Measurements from ENCODE around the gene OPCML.

The OPCML gene

GRCh38 chr11:133291780-133292179 lies 240.5 kb downstream of the OPCML start:
- DNase-seq (ENCODE audit: low read depth, low spot score) = no peak

GRCh38 chr11:133285359-133285758 lies 246.9 kb downstream of the OPCML start:
- DNase-seq (ENCODE audit: low read depth, low spot score) = no peak

GRCh38 chr11:133284156-133284555 lies 248.1 kb downstream of the OPCML start:
- no peak for DNase-seq (ENCODE audit: low read depth, low spot score)

GRCh38 chr11:133277886-133278285 lies 254.4 kb downstream of the OPCML start:
- DNase-seq (ENCODE audit: low read depth, low spot score) = no peak

- no peak for DNase-seq (ENCODE audit: low read depth, low spot score)
Observed at GRCh38 chr11:133271871-133272776, 260.2 kb downstream of the OPCML start.

GRCh38 chr11:133271206-133271605 lies 261.1 kb downstream of the OPCML start:
- no peak for DNase-seq (ENCODE audit: low read depth, low spot score)

- DNase-seq (ENCODE audit: low read depth, low spot score) = no peak
Observed at GRCh38 chr11:133269267-133269666, 263.0 kb downstream of the OPCML start.

- DNase-seq (ENCODE audit: low read depth, low spot score) = peak; percentile 24
Observed at GRCh38 chr11:133266986-133267385, 265.3 kb downstream of the OPCML start.

GRCh38 chr11:133265530-133266035 lies 266.7 kb downstream of the OPCML start:
- DNase-seq (ENCODE audit: low read depth, low spot score) = no peak

- DNase-seq (ENCODE audit: low read depth, low spot score) = no peak
Observed at GRCh38 chr11:133263332-133263731, 269.0 kb downstream of the OPCML start.

- no peak for DNase-seq (ENCODE audit: low read depth, low spot score)
Observed at GRCh38 chr11:133258751-133259150, 273.6 kb downstream of the OPCML start.

- DNase-seq (ENCODE audit: low read depth, low spot score) = no peak
Observed at GRCh38 chr11:133254601-133255000, 277.7 kb downstream of the OPCML start.

GRCh38 chr11:133253570-133253969 lies 278.7 kb downstream of the OPCML start:
- no peak for DNase-seq (ENCODE audit: low read depth, low spot score)

GRCh38 chr11:133251841-133252240 lies 280.5 kb downstream of the OPCML start:
- DNase-seq (ENCODE audit: low read depth, low spot score) = no peak

- DNase-seq (ENCODE audit: low read depth, low spot score) = no peak
Observed at GRCh38 chr11:133249530-133249929, 282.8 kb downstream of the OPCML start.

- DNase-seq (ENCODE audit: low read depth, low spot score) = no peak
Observed at GRCh38 chr11:133249065-133249464, 283.2 kb downstream of the OPCML start.

- no peak for DNase-seq (ENCODE audit: low read depth, low spot score)
Observed at GRCh38 chr11:133243832-133244231, 288.5 kb downstream of the OPCML start.

- DNase-seq (ENCODE audit: low read depth, low spot score) = no peak
Observed at GRCh38 chr11:133240908-133241655, 291.2 kb downstream of the OPCML start.

GRCh38 chr11:133239575-133239974 lies 292.7 kb downstream of the OPCML start:
- DNase-seq (ENCODE audit: low read depth, low spot score) = no peak

GRCh38 chr11:133238495-133238894 lies 293.8 kb downstream of the OPCML start:
- no peak for DNase-seq (ENCODE audit: low read depth, low spot score)

GRCh38 chr11:133238027-133238426 lies 294.3 kb downstream of the OPCML start:
- DNase-seq (ENCODE audit: low read depth, low spot score) = no peak

GRCh38 chr11:133235381-133235780 lies 296.9 kb downstream of the OPCML start:
- no peak for DNase-seq (ENCODE audit: low read depth, low spot score)

GRCh38 chr11:133234883-133235282 lies 297.4 kb downstream of the OPCML start:
- no peak for DNase-seq (ENCODE audit: low read depth, low spot score)

Measured in astrocyte of the hippocampus (primary cell).